ENCODE results near the gene TMEM240.

TMEM240 gene

DNA sequence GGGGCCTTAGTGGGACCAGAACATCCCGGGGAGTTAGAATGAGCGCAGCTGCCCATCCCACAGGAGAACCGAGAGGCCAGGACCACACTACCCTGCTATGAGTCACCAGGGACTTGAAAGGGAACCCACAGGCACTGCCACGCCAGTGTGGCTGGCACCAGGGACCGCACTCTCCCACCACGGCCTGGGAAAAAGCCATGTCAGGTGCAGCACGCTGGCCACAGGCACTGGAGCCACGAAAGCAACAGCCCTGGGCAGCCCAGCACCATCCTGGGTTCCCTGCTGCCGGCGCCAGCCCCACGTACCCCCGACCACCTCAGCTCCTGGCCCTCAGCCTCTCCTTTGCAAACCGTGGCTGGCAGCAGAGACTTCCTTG lies 14.1 kb upstream of the TMEM240 start:
- no peak overlapping the region for H3K27ac ChIP-seq (ENCODE audit: low read depth, low read length)
- no peak overlapping the region for H3K4me3 ChIP-seq (ENCODE audit: low read length)
- peaks cover 3% of the 10 kb centered on the region for H3K36me3 ChIP-seq (ENCODE audit: control insufficient read depth, insufficient read depth, low read length)
- H3K27me3 ChIP-seq (ENCODE audit: control insufficient read depth, insufficient read depth, low read length) = no peaks in the 10 kb centered on the region
- H3K4me1 ChIP-seq (ENCODE audit: control insufficient read depth, insufficient read depth, low read length) = no peaks in the 10 kb centered on the region
- H3K9ac ChIP-seq (ENCODE audit: low read length) = no peak overlapping the region

DNA sequence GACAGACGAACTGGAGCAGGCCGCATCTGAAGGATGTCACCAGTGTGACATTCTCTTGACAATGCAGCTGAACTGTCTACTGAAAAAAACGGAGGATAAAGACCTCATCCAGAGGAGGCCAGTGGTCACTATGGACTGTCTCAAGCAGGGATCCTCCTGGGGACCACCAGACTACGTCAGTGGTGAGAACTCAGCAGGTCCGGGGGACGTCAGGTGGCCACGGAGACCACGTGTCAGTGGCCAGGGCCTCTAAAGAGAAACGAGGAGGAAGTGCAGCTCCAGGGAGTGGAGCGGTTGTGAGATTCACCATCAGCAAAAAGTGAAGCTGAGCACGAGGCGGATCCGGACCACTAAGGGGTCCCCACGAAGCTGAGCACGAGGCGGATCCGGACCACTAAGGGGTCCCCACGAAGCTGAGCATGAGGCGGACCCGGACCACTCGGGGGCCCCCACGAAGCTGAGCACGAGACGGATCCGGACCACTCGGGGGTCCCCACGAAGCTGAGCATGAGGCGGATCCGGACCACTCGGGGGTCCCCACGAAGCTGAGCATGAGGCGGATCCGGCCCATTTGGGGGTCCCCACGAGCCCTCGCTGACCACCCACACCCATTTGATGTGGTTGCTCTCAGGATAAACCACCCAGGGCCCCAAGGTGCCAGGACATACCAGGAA lies 13.5 kb upstream of the TMEM240 start:
- Histone ChIP-seq H3K9ac (ENCODE audit: low read length) (no peak overlapping the region), H3K27ac (ENCODE audit: low read depth, low read length) (no peak overlapping the region), H3K27me3 (ENCODE audit: control insufficient read depth, insufficient read depth, low read length) (no peaks in the 10 kb centered on the region), H3K4me3 (ENCODE audit: low read length) (no peak overlapping the region), H3K36me3 (ENCODE audit: control insufficient read depth, insufficient read depth, low read length) (peaks cover 3% of the 10 kb centered on the region), H3K4me1 (ENCODE audit: control insufficient read depth, insufficient read depth, low read length) (no peaks in the 10 kb centered on the region)

DNA sequence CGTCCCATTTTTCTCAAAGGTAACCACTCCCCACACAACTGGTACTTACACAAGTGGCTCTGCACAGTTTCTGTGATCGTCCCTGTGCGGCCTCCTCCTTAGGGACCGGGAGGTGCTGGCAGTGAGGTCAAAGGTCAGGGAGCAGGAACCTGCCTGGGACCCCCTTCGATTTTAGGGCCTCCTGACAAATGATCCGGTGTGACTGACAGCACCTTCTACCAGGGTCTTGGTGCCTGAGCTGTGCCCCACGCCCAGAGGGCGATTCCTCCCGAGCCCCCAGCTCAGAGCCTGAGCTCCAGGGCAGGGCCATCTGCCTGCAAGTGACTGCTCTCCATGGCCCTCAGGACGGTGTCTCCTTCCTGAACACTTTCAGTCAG lies 11.8 kb upstream of the TMEM240 start:
- H3K4me3 ChIP-seq (ENCODE audit: low read length) = no peak overlapping the region
- no peak overlapping the region for H3K27ac ChIP-seq (ENCODE audit: low read depth, low read length)
- no peaks in the 10 kb centered on the region for H3K27me3 ChIP-seq (ENCODE audit: control insufficient read depth, insufficient read depth, low read length)
- H3K36me3 ChIP-seq (ENCODE audit: control insufficient read depth, insufficient read depth, low read length) = peaks cover 6% of the 10 kb centered on the region
- no peak overlapping the region for H3K9ac ChIP-seq (ENCODE audit: low read length)
- no peaks in the 10 kb centered on the region for H3K4me1 ChIP-seq (ENCODE audit: control insufficient read depth, insufficient read depth, low read length)

DNA sequence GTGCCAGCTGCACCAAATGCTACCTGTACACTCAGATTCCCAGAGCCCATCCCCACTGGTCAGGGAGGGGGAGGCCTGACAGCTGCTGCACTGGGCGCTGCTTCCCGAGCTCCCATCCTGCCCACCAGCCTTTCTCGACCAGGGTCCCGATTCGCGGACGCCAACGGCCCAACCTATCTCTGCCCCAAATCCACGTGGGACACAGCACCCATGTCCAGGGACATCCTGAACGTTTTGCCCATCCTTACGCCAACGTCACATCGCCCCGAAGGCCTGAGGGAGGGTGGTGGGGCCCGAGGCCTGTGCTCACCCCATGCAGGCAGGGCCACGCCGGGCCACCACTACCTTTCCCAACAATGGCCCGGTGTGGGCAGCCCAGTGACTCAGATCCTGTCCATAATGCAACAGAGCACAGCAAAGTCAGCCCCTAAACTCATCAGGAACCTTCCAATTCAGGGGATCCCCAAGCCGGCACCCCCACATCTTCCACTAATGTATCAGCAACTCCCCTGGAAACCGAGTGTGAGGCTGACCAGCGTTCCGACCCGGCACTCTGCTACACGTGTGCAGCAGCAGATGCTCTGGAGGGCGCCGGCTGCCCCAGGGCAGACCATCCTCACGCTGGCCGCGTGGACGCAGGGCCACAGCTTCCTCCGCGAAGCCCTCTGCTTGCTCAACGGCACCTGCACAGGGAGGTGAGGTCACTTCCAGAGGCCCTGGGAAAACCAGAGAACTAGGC lies 11.3 kb upstream of the TMEM240 start:
- Histone ChIP-seq H3K27ac (ENCODE audit: low read depth, low read length) (no peak overlapping the region), H3K9ac (ENCODE audit: low read length) (no peak overlapping the region), H3K4me3 (ENCODE audit: low read length) (no peak overlapping the region), H3K36me3 (ENCODE audit: control insufficient read depth, insufficient read depth, low read length) (peaks cover 6% of the 10 kb centered on the region), H3K27me3 (ENCODE audit: control insufficient read depth, insufficient read depth, low read length) (no peaks in the 10 kb centered on the region), H3K4me1 (ENCODE audit: control insufficient read depth, insufficient read depth, low read length) (no peaks in the 10 kb centered on the region)

DNA sequence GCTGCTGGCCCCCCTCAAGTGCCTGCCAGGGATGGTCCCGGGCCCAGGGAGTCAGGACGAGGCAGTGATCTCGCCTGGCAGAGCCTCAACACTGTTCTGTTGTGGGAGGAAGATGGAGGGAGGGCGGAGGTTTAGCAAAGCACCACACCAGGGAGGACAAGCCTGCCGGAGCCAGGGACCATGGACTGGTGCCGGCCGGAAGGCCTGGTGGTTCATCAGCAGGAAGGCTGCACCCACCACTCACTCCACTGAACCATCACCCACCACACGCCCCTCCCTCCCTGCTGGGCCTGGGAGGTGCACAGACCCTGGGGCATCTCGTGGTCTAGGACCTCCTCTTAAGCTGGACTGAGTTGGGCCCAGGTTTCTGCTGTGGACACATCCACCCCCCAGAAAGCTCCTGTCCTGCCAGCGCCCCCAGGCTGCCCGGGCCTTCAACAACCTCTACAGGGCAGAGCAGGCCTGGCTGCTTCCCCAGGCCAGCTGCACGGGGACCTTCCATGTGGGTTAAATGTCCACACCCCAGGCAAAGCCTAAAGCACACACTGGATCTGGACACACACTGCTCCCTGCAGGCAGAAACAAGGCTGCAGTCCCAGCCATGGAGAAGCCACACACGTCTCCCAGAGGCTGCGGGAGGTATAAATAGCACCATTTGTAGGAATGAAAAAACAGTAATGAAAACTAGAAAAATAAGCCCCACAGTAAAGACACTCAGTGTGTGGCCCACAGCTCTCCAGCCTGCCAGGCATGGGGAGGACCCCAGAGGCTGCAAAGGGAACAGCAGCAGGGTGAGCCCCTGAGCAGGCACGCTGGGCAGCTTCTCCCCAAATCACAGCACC lies 10.4 kb upstream of the TMEM240 start:
- Histone ChIP-seq H3K9ac (ENCODE audit: low read length) (no peak overlapping the region), H3K4me3 (ENCODE audit: low read length) (no peak overlapping the region), H3K27ac (ENCODE audit: low read depth, low read length) (no peak overlapping the region), H3K4me1 (ENCODE audit: control insufficient read depth, insufficient read depth, low read length) (no peaks in the 10 kb centered on the region), H3K27me3 (ENCODE audit: control insufficient read depth, insufficient read depth, low read length) (no peaks in the 10 kb centered on the region), H3K36me3 (ENCODE audit: control insufficient read depth, insufficient read depth, low read length) (peaks cover 6% of the 10 kb centered on the region)

DNA sequence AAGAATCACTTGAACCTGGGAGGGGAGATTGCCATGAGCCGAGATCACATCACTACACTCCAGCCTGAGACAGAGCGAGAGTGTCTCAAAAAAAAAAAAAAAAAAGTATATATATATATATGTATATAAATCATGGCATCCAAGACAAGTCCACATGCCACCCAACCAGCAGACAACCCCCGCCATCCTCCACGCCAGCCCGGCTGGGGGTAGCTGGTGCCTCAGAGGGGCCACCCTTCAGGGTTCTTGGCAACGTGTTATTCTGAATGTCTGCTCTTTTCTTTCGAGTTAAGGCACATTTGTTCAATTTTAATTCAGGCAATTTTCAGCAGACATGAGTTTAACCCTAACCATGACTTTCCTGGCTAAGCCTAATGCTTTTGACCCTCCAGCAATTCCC lies 9.7 kb upstream of the TMEM240 start:
- no peaks in the 10 kb centered on the region for H3K4me1 ChIP-seq (ENCODE audit: control insufficient read depth, insufficient read depth, low read length)
- H3K27ac ChIP-seq (ENCODE audit: low read depth, low read length) = no peak overlapping the region
- H3K27me3 ChIP-seq (ENCODE audit: control insufficient read depth, insufficient read depth, low read length) = no peaks in the 10 kb centered on the region
- H3K9ac ChIP-seq (ENCODE audit: low read length) = no peak overlapping the region
- H3K36me3 ChIP-seq (ENCODE audit: control insufficient read depth, insufficient read depth, low read length) = peaks cover 6% of the 10 kb centered on the region
- no peak overlapping the region for H3K4me3 ChIP-seq (ENCODE audit: low read length)

DNA sequence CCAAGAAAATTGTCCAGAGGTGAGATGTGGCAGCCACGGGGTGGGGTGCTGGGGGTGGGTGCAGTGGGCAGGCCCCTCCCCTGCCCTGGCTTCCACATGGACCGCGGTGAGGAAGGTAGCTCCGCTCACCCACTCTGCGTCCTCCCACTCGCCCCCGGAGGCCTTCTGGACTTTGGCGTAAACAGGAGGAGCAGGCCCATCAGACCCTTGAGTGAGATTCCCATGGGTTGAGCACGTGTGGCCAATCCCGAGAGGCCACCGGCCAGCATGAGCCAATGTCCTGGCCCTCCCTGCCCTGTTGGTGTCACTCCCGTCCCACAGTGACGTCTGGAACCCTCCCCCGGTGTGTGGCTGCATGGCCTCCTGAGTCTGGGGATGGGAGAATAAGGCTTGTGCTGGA lies 8.2 kb upstream of the TMEM240 start:
- Histone ChIP-seq H3K36me3 (ENCODE audit: control insufficient read depth, insufficient read depth, low read length) (peaks cover 6% of the 10 kb centered on the region), H3K27ac (ENCODE audit: low read depth, low read length) (no peak overlapping the region), H3K4me1 (ENCODE audit: control insufficient read depth, insufficient read depth, low read length) (no peaks in the 10 kb centered on the region), H3K4me3 (ENCODE audit: low read length) (no peak overlapping the region), H3K9ac (ENCODE audit: low read length) (no peak overlapping the region), H3K27me3 (ENCODE audit: control insufficient read depth, insufficient read depth, low read length) (no peaks in the 10 kb centered on the region)

DNA sequence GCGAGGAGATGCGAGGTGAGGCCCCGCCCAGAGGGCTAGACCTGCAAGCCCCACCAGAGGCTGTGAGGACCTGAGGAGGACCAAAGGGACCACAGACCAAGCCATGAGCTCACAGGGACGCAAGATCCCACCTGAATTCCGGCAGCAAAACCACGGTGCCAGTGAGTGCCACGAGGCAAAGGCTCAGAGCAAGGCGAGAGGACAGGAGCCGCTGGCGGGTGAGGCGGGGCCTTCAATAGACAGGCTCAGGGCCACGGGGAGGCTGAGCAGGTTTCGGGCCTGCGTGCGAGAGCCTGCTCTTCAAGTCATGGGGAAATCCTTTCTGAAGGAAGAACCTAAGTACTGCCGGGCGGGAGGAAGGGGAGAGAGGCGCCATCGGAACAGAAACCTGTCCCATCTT lies 7.1 kb upstream of the TMEM240 start:
- Histone ChIP-seq H3K36me3 (ENCODE audit: control insufficient read depth, insufficient read depth, low read length) (peaks cover 6% of the 10 kb centered on the region), H3K27me3 (ENCODE audit: control insufficient read depth, insufficient read depth, low read length) (no peaks in the 10 kb centered on the region), H3K9ac (ENCODE audit: low read length) (peak overlapping the region; percentile 21), H3K4me3 (ENCODE audit: low read length) (no peak overlapping the region), H3K27ac (ENCODE audit: low read depth, low read length) (no peak overlapping the region), H3K4me1 (ENCODE audit: control insufficient read depth, insufficient read depth, low read length) (no peaks in the 10 kb centered on the region)

DNA sequence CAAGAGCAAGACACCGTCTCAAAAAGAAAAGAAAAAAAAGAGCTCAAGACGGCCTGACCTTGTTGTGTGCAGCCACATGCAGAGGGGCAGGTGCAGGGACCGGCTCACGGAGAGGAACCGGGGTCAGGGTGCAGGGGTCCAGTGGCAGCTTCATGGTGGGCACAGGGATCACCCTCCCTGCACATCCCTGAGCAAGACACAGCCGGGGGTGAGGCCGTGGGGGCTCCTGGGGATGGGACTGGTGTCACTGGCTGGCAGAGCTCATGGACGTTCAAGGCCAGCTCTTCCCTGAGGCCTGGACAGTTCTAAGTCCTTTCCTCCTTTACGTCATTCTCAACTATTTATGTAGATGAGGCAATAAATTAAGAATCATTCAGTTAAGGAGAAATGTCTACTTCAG lies 6.6 kb upstream of the TMEM240 start:
- no peaks in the 10 kb centered on the region for H3K27me3 ChIP-seq (ENCODE audit: control insufficient read depth, insufficient read depth, low read length)
- peaks cover 6% of the 10 kb centered on the region for H3K36me3 ChIP-seq (ENCODE audit: control insufficient read depth, insufficient read depth, low read length)
- H3K4me1 ChIP-seq (ENCODE audit: control insufficient read depth, insufficient read depth, low read length) = no peaks in the 10 kb centered on the region
- no peak overlapping the region for H3K9ac ChIP-seq (ENCODE audit: low read length)
- H3K27ac ChIP-seq (ENCODE audit: low read depth, low read length) = no peak overlapping the region
- H3K4me3 ChIP-seq (ENCODE audit: low read length) = no peak overlapping the region

DNA sequence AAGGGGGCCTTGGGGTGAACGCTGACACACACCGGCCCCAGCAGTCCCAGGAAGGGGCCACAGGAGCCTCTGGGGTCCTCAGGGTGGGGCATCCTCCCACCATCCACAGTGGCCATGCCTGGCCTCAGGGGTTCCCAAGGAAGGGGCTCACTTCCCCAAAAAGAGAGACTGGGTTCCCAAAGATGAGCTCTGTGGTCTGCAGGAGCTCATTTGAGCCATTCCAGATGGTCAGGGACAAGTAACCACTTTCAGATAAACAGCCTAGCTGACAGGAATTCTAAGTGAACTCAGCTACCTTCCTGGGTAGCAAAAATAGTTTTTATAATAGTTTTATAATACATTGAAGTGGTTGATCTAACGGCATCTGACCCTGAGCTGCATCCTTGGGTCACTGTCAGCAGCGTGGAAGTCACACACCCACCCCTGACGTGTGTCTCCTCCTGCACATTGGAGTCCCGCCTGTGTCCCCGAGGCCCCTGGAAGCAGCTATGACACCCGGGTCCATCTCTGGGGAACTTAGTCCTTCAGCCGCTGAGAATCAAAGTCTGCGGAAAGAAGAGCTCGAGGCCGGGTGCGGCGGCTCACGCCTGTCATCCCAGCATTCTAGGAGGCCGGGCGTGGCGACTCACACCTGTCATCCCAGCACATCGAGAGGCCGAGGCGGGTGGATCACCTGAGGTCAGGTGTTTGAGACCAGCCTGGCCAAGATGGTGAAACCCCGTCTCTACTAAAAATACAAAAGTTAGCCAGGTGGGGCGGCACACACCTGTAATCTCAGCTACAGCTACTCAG lies 5.7 kb upstream of the TMEM240 start:
- Histone ChIP-seq H3K9ac (ENCODE audit: low read length) (no peak overlapping the region), H3K4me1 (ENCODE audit: control insufficient read depth, insufficient read depth, low read length) (no peaks in the 10 kb centered on the region), H3K27ac (ENCODE audit: low read depth, low read length) (no peak overlapping the region), H3K36me3 (ENCODE audit: control insufficient read depth, insufficient read depth, low read length) (peaks cover 8% of the 10 kb centered on the region), H3K27me3 (ENCODE audit: control insufficient read depth, insufficient read depth, low read length) (no peaks in the 10 kb centered on the region), H3K4me3 (ENCODE audit: low read length) (no peak overlapping the region)

DNA sequence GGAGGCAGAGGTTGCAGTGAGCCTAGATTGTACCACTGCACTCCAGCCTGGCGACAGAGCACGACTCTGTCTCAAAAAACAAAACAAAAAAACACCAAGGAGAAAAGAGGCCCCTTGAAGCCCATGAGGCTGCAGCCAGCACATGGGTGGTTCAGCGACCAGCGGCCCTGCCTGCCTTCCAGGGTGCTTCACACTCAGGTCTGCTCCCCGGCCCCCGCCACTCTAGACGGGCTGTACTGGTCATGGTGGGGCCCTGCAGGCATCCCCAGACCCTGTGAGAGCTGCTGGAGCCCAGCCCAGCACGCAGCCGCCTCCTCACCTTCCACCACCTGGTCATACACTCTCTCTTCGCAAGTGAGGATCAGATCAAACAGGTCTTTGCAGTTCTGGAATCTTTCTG lies 4.1 kb upstream of the TMEM240 start:
- H3K27ac ChIP-seq (ENCODE audit: low read depth, low read length) = no peak overlapping the region
- no peak overlapping the region for H3K4me3 ChIP-seq (ENCODE audit: low read length)
- H3K36me3 ChIP-seq (ENCODE audit: control insufficient read depth, insufficient read depth, low read length) = peaks cover 7% of the 10 kb centered on the region
- no peak overlapping the region for H3K9ac ChIP-seq (ENCODE audit: low read length)
- H3K27me3 ChIP-seq (ENCODE audit: control insufficient read depth, insufficient read depth, low read length) = no peaks in the 10 kb centered on the region
- H3K4me1 ChIP-seq (ENCODE audit: control insufficient read depth, insufficient read depth, low read length) = peaks cover 3% of the 10 kb centered on the region

DNA sequence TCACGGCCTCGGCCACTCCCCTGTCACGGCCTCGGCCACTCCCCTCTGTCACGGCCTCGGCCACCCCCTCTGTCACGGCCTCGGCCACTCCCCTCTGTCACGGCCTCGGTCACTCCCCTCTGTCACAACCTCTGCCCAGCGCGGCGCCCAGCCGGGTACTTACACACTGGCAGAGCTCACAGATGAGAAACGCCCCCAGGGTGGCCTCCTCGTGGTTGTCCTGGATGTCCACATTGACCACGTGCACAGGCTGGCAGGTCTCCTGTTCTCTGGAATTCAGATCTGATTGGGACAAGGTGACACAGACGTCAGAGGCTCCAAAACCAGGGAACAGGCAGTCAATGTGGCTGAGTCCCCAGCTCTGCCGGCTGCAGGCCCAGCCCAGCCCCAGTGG lies 3.3 kb upstream of the TMEM240 start:
- no peak overlapping the region for H3K4me3 ChIP-seq (ENCODE audit: low read length)
- H3K9ac ChIP-seq (ENCODE audit: low read length) = no peak overlapping the region
- H3K27ac ChIP-seq (ENCODE audit: low read depth, low read length) = no peak overlapping the region

More for the DNA sequence above, 3.3 kb upstream of the TMEM240 start:
- Histone ChIP-seq H3K27me3 (ENCODE audit: control insufficient read depth, insufficient read depth, low read length) (no peaks in the 10 kb centered on the region), H3K36me3 (ENCODE audit: control insufficient read depth, insufficient read depth, low read length) (peaks cover 7% of the 10 kb centered on the region), H3K4me1 (ENCODE audit: control insufficient read depth, insufficient read depth, low read length) (peaks cover 6% of the 10 kb centered on the region)

Measured in rectal smooth muscle tissue (tissue), 1 donor.